HepG2 (cell line): ENCODE data around the gene IGLL1. TPM values are rescaled to one million over a fixed set of nuclear protein-coding genes. Genes with fewer than 3 reads are reported as not detected.

ENCODE experiments used
- ATAC-seq: fragments of 200-7000 bp; cut with Tn5 transposase; 3 replicates; pipeline ENCODE4 v1.9.1; 2020; ENCODE audit warnings: mild to moderate bottlenecking, moderate library complexity
- BruUV-seq: library from RNA; stranded (reverse); fragments of 400-500 nt; replicated peaks from 2 replicates; lab custom pipeline; 2021; lab: Mats Ljungman, UMichigan
- CTCF ChIA-PET: fragments of 300-600 bp; formaldehyde crosslinking; extraction: SDS; loops from one replicate; lab custom pipeline; 2021; ENCODE audit warnings: low total read pairs, inconsistent platforms, low intra/inter-chr PET ratio; lab: Yijun Ruan, JAX
- POLR2A ChIA-PET: fragments of 350-600 bp; sonication (Branson Sonifier 250); formaldehyde crosslinking; loops from one replicate; lab custom pipeline; 2020; ENCODE audit warnings: antibody characterized with exemption, inconsistent platforms; lab: Yijun Ruan, JAX
- DNase-seq: peaks from one replicate; pipeline ENCODE4 v3.0.0-alpha.2; 2015; ENCODE audit warnings: low spot score
- FAIRE-seq: peaks from 3 replicates; lab custom pipeline; 2011; peaks lifted over from hg19 to GRCh38; lab: Jason Lieb, UNC
- H2AFZ ChIP-seq: one replicate; pipeline ENCODE4 v1.6.1; 2011; ENCODE audit warnings: low read length, inconsistent platforms
- H3K27ac ChIP-seq: fragments of 300-600 bp; 3 replicates; pipeline ENCODE4 v1.8.0; 2011; ENCODE audit warnings: mixed run types, mild to moderate bottlenecking, mixed read lengths, low read length, inconsistent platforms; ENCODE audit not compliant: insufficient read depth; ENCODE audit errors: extremely low read length
- H3K27me3 ChIP-seq, 2 experiments: fragments of 200-600 bp in 1 of 2; 2 replicates in 1 of 2; 3 replicates in 1 of 2; pipeline versions ENCODE4 v1.6.0 to v1.8.0; 2011; ENCODE audit warnings: low read length in 2 of 2, mild to moderate bottlenecking in 2 of 2, moderate library complexity in 2 of 2, inconsistent platforms in 1 of 2; ENCODE audit not compliant: insufficient read depth in 2 of 2, control insufficient read depth in 1 of 2
- H3K36me3 ChIP-seq, 2 experiments: fragments of 200-600 bp in 1 of 2; replicated peaks in 1 of 2; 2 replicates in 1 of 2; 3 replicates in 1 of 2; pipeline versions ENCODE4 v1.5.1 to v1.8.0; 2011; ENCODE audit warnings: low read length in 2 of 2, inconsistent platforms in 1 of 2; ENCODE audit not compliant: insufficient read depth in 2 of 2, control insufficient read depth in 1 of 2
- H3K4me1 ChIP-seq: 2 replicates; pipeline ENCODE4 v1.5.1; 2012; ENCODE audit warnings: low read length, inconsistent platforms; ENCODE audit not compliant: insufficient read depth
- H3K4me2 ChIP-seq: 2 replicates; pipeline ENCODE4 v1.6.0; 2011; ENCODE audit warnings: low read depth, low read length, inconsistent platforms
- H3K4me3 ChIP-seq, 3 experiments: fragments of 200-600 bp in 1 of 3; sonication (generic), shearing (Covaris generic) in 1 of 3; replicated peaks in 1 of 3; 2 replicates each; pipeline ENCODE4 v1.5.1; 2011 to 2016; ENCODE audit warnings: low read length in 3 of 3, inconsistent platforms in 2 of 3, low read depth in 2 of 3, mild to moderate bottlenecking in 2 of 3, control low read depth in 1 of 3, mixed read lengths in 1 of 3; ENCODE audit not compliant: insufficient read depth in 1 of 3
- H3K79me2 ChIP-seq: one replicate; pipeline ENCODE4 v1.6.1; 2011; ENCODE audit warnings: low read length, inconsistent platforms; ENCODE audit not compliant: insufficient read depth
- H3K9ac ChIP-seq: 2 replicates; pipeline ENCODE4 v1.6.0; 2011; ENCODE audit warnings: mild to moderate bottlenecking, low read depth, low read length, inconsistent platforms; ENCODE audit not compliant: insufficient read depth
- H3K9me3 ChIP-seq: 2 replicates; pipeline ENCODE4 v1.5.1; 2012; ENCODE audit warnings: mild to moderate bottlenecking, low read length
- H4K20me1 ChIP-seq: 2 replicates; pipeline ENCODE4 v1.6.0; 2011; ENCODE audit warnings: inconsistent platforms, mild to moderate bottlenecking, low read length, moderate library complexity; ENCODE audit not compliant: insufficient read depth
- ARID4A ChIP-seq: sonication (generic); formaldehyde crosslinking; IDR thresholded peaks from 2 replicates; pipeline ENCODE4 v1.5.0; 2020; ENCODE audit warnings: mild to moderate bottlenecking, missing genetic modification reagents, borderline replicate concordance
- ARNT2 ChIP-seq: sonication (generic); formaldehyde crosslinking; IDR thresholded peaks from 2 replicates; pipeline ENCODE4 v1.8.0; 2022; ENCODE audit warnings: mild to moderate bottlenecking, low read depth, missing genetic modification reagents, moderate library complexity
- DR1 ChIP-seq: sonication (generic); formaldehyde crosslinking; IDR thresholded peaks from 2 replicates; pipeline ENCODE4 v1.8.0; 2021; ENCODE audit warnings: mild to moderate bottlenecking, missing genetic modification reagents, inconsistent platforms
- HNF4G ChIP-seq, 2 experiments: sonication (generic) in 1 of 2; formaldehyde crosslinking in 1 of 2; IDR thresholded peaks; 2 replicates each; pipeline versions ENCODE4 v1.4.0 to v1.6.1; 2011 to 2020; ENCODE audit warnings: borderline replicate concordance in 2 of 2, low read depth in 2 of 2, mild to moderate bottlenecking in 2 of 2, low read length in 1 of 2, missing genetic modification reagents in 1 of 2, moderate library complexity in 1 of 2
- PREB ChIP-seq: sonication (generic); formaldehyde crosslinking; IDR thresholded peaks from 2 replicates; pipeline ENCODE4 v1.4.0; 2020; ENCODE audit warnings: missing genetic modification reagents
- RORA ChIP-seq: sonication (generic); formaldehyde crosslinking; IDR thresholded peaks from 2 replicates; pipeline ENCODE4 v1.5.0; 2020; ENCODE audit warnings: mild to moderate bottlenecking, missing genetic modification reagents, moderate library complexity
- SOX5 ChIP-seq: IDR thresholded peaks from 2 replicates; pipeline ENCODE4 v1.6.1; 2016; ENCODE audit warnings: borderline replicate concordance
- TCF7L2 ChIP-seq: IDR thresholded peaks from 2 replicates; pipeline ENCODE4 v1.6.1; 2011; ENCODE audit warnings: mild to moderate bottlenecking, low read depth, low read length, moderate library complexity
- TFE3 ChIP-seq: IDR thresholded peaks from 2 replicates; pipeline ENCODE4 v1.6.1; 2016
- ZC3H4 ChIP-seq: sonication (generic); formaldehyde crosslinking; IDR thresholded peaks from 2 replicates; pipeline ENCODE4 v1.4.0; 2020; ENCODE audit warnings: missing genetic modification reagents, borderline replicate concordance
- ZFYVE20 ChIP-seq: sonication (generic); formaldehyde crosslinking; IDR thresholded peaks from 2 replicates; pipeline ENCODE4 v1.8.0; 2023; ENCODE audit warnings: low read depth, mild to moderate bottlenecking, moderate library complexity, missing genetic modification reagents, borderline replicate concordance
- ZMAT3 ChIP-seq: sonication (generic); formaldehyde crosslinking; conservative IDR thresholded peaks from 2 replicates; pipeline ENCODE4 v1.7.0; 2021; ENCODE audit warnings: missing genetic modification reagents
- whole genome bisulfite sequencing: methylation state at CpG from one replicate; pipeline ENCODE4 v1.1.6; 2017; ENCODE audit warnings: low lambda C conversion rate; 5-methylcytosine and 5-hydroxymethylcytosine counted together
- in situ Hi-C: cut with HindIII; loops from 2 replicates; pipeline ENCODE4 v1.10.0; 2017; ENCODE audit warnings: low pct_unique_long_range_greater_than_20kb; ENCODE audit not compliant: extremely low pct_ligation_motif_present
- intact Hi-C: fragments of 100-400 bp; cut with micrococcal nuclease; formaldehyde crosslinking; loops from one replicate; pipeline ENCODE4 v1.10.0; 2022; ENCODE audit not compliant: unreplicated experiment
- polyA plus RNA-seq, 8 experiments: library from polyadenylated mRNA; depleted of rRNA in 3 of 8; stranded (reverse) in 7 of 8; unstranded in 1 of 8; fragments of >200 nt; fragmentation: Illumina TruSeq in 4 of 8; extraction: Trizol in 4 of 8; gene quantifications; 2 replicates each; pipeline versions ENCODE4 v1.2.1 to v1.2.3, GENCODE V29; 2011 to 2016; ENCODE audit warnings: low read depth in 4 of 8, missing spikeins in 1 of 8, mixed read lengths in 1 of 8; ENCODE audit not compliant: insufficient read depth in 1 of 8
- total RNA-seq, 5 experiments: library from RNA; depleted of rRNA; stranded (reverse); fragments of >200 nt; fragmentation: Illumina TruSeq; extraction: Trizol; gene quantifications; 2 replicates each; pipeline ENCODE4 v1.2.3, GENCODE V29; 2016; ENCODE audit warnings: low read depth in 1 of 5
- TF ChIP-seq, protein P1 (sequence below): sonication (generic); formaldehyde crosslinking; IDR thresholded peaks from 2 replicates; pipeline ENCODE4 v1.5.1; 2020; ENCODE audit warnings: mild to moderate bottlenecking, missing genetic modification reagents, moderate library complexity

IGLL1 gene
- total and polyA plus RNA-seq, 2 of the 13 experiments (the other 11 are each of a cell fraction or from before 2014, with no cell fraction given) = not detected

GRCh38 chr22:23562186-23562585 lies 17.9 kb downstream of the IGLL1 start:
- ChIA-PET POLR2A (no interaction called here), CTCF (no interaction called here)
- H3K27me3 ChIP-seq = no peaks in the 10 kb centered on the region; a peak in 3 of 5 replicates
- TF ChIP-seq ARID4A (CRISPR knock-in tag) (no peak), ZFYVE20 (CRISPR knock-in tag) (no peak), SOX5 (CRISPR knock-in tag) (no peak), RORA (CRISPR knock-in tag) (no peak), ARNT2 (CRISPR knock-in tag) (no peak), TCF7L2 (no peak), HNF4G (IDR thresholded peaks at IDR 0.05; ENCODE audit: borderline replicate concordance, low read depth, low read length) (no peak), HNF4G (CRISPR knock-in tag; IDR thresholded peaks at IDR 0.05; ENCODE audit: borderline replicate concordance, low read depth) (no peak), TFE3 (no peak), PREB (CRISPR knock-in tag) (no peak), ZMAT3 (CRISPR knock-in tag) (no peak), DR1 (CRISPR knock-in tag) (no peak), ZC3H4 (CRISPR knock-in tag) (no peak)
- TF ChIP-seq, protein P1, sequence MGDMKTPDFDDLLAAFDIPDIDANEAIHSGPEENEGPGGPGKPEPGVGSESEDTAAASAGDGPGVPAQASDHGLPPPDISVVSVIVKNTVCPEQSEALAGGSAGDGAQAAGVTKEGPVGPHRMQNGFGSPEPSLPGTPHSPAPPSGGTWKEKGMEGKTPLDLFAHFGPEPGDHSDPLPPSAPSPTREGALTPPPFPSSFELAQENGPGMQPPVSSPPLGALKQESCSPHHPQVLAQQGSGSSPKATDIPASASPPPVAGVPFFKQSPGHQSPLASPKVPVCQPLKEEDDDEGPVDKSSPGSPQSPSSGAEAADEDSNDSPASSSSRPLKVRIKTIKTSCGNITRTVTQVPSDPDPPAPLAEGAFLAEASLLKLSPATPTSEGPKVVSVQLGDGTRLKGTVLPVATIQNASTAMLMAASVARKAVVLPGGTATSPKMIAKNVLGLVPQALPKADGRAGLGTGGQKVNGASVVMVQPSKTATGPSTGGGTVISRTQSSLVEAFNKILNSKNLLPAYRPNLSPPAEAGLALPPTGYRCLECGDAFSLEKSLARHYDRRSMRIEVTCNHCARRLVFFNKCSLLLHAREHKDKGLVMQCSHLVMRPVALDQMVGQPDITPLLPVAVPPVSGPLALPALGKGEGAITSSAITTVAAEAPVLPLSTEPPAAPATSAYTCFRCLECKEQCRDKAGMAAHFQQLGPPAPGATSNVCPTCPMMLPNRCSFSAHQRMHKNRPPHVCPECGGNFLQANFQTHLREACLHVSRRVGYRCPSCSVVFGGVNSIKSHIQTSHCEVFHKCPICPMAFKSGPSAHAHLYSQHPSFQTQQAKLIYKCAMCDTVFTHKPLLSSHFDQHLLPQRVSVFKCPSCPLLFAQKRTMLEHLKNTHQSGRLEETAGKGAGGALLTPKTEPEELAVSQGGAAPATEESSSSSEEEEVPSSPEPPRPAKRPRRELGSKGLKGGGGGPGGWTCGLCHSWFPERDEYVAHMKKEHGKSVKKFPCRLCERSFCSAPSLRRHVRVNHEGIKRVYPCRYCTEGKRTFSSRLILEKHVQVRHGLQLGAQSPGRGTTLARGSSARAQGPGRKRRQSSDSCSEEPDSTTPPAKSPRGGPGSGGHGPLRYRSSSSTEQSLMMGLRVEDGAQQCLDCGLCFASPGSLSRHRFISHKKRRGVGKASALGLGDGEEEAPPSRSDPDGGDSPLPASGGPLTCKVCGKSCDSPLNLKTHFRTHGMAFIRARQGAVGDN (CRISPR knock-in tag) = no peak
- no peak overlapping the region for H2AFZ ChIP-seq
- no peaks in the 10 kb centered on the region for H4K20me1 ChIP-seq
- no peak overlapping the region for H3K27ac ChIP-seq
- no peak for FAIRE-seq
- in situ Hi-C loops = loop anchor here (25.0 kb wide), 1 partner anchor 400 kb away; no protein-coding TSS in a partner anchor
- no TSS peak for BruUV-seq
- peaks cover 15% of the 10 kb centered on the region for H3K4me1 ChIP-seq
- H3K4me3 ChIP-seq = no peak overlapping the region
- no peaks in the 10 kb centered on the region for H3K79me2 ChIP-seq
- no peak for ATAC-seq
- intact Hi-C loops = no loop called here
- no peaks in the 10 kb centered on the region for H3K36me3 ChIP-seq
- H3K9ac ChIP-seq = no peak overlapping the region
- no peaks in the 10 kb centered on the region for H3K9me3 ChIP-seq
- no peak overlapping the region for H3K4me2 ChIP-seq
- DNase-seq = no peak
- WGBS = 57% methylated on average over 4 of the region's 4 CpGs
